ENCODE data around the gene ABLIM2.

Gene ABLIM2

GRCh38 chr4:8009710-8010511, 148.7 kb downstream of the ABLIM2 start:
- no peak overlapping the region for H3K4me3 ChIP-seq (ENCODE audit: low read depth, low read length)
- no peak for TF ChIP-seq CTCF (IDR thresholded peaks at IDR 0.05; ENCODE audit: low read depth, low read length)

- no peak for TF ChIP-seq CTCF (IDR thresholded peaks at IDR 0.05; ENCODE audit: low read depth, low read length)
- H3K4me3 ChIP-seq (ENCODE audit: low read depth, low read length), result no peak overlapping the region
Measured at GRCh38 chr4:8009097-8009496, 149.5 kb downstream of the ABLIM2 start.

GRCh38 chr4:8008391-8008790, 150.2 kb downstream of the ABLIM2 start:
- TF ChIP-seq CTCF (IDR thresholded peaks at IDR 0.05; ENCODE audit: low read depth, low read length), result no peak
- H3K4me3 ChIP-seq (ENCODE audit: low read depth, low read length), result no peak overlapping the region

GRCh38 chr4:8007581-8007980, 151.0 kb downstream of the ABLIM2 start:
- TF ChIP-seq CTCF (IDR thresholded peaks at IDR 0.05; ENCODE audit: low read depth, low read length), result no peak
- no peak overlapping the region for H3K4me3 ChIP-seq (ENCODE audit: low read depth, low read length)

GRCh38 chr4:8006471-8006870, 152.1 kb downstream of the ABLIM2 start:
- H3K4me3 ChIP-seq (ENCODE audit: low read depth, low read length), result no peak overlapping the region
- TF ChIP-seq CTCF (IDR thresholded peaks at IDR 0.05; ENCODE audit: low read depth, low read length), result no peak

GRCh38 chr4:8005814-8006215, 152.8 kb downstream of the ABLIM2 start:
- no peak overlapping the region for H3K4me3 ChIP-seq (ENCODE audit: low read depth, low read length)
- TF ChIP-seq CTCF (IDR thresholded peaks at IDR 0.05; ENCODE audit: low read depth, low read length), result no peak

- no peak overlapping the region for H3K4me3 ChIP-seq (ENCODE audit: low read depth, low read length)
- TF ChIP-seq CTCF (IDR thresholded peaks at IDR 0.05; ENCODE audit: low read depth, low read length), result no peak
Measured at GRCh38 chr4:8005033-8005808, 153.4 kb downstream of the ABLIM2 start.
